Measurements from ENCODE around the gene SEC14L3. TPM values are rescaled to one million over a fixed set of nuclear protein-coding genes. Genes with fewer than 3 reads are reported as not detected.

Gene SEC14L3
- total and polyA plus RNA-seq, 2 of the 4 experiments (the other 2 are of a cell fraction) = not detected

GRCh38 chr22:30413001-30413400 lies 58.8 kb downstream of the SEC14L3 start:
- Histone ChIP-seq H3K4me3 (ENCODE audit: insufficient read depth, low read depth, low read length) (no peak overlapping the region), H3K4ac (ENCODE audit: low read depth, low read length) (no peak overlapping the region), H4K8ac (ENCODE audit: low read depth in 2 of 2, low read length in 2 of 2) (no peak overlapping the region), H2BK120ac (ENCODE audit: low read depth, low read length) (no peak overlapping the region), H3K27me3 (ENCODE audit: control insufficient read depth, insufficient read depth, low read length) (no peaks in the 10 kb centered on the region), H3K4me1 (ENCODE audit: control insufficient read depth, insufficient read depth, low read length) (peaks cover 8% of the 10 kb centered on the region), H3K14ac (replicated peaks; ENCODE audit: low read depth, low read length) (no peak overlapping the region), H3K79me1 (ENCODE audit: low read depth in 1 of 2, low read length in 2 of 2) (peaks cover 18 to 38% of the 10 kb centered on the region in 2 experiments), H3K56ac (ENCODE audit: extremely low read depth, insufficient read depth, low read length) (no peak overlapping the region), H3K4me2 (ENCODE audit: low read depth, low read length) (no peak overlapping the region), H4K5ac (ENCODE audit: low read depth, low read length) (no peak overlapping the region), H2BK5ac (ENCODE audit: low read depth, low read length, poor library complexity, severe bottlenecking) (no peak overlapping the region), H3K9me3 (ENCODE audit: control insufficient read depth, insufficient read depth, low read length) (no peaks in the 10 kb centered on the region), H3K9me1 (ENCODE audit: insufficient read depth, low read length) (peaks cover 11% of the 10 kb centered on the region), H3K23ac (ENCODE audit: low read depth, low read length) (no peak overlapping the region), H3K9ac (ENCODE audit: low read depth, low read length) (no peak overlapping the region), H3K18ac (ENCODE audit: low read depth, low read length) (no peak overlapping the region), H4K20me1 (ENCODE audit: insufficient read depth, low read length) (no peaks in the 10 kb centered on the region; the same call in 1 of the 2 replicates), H3K27ac (ENCODE audit: insufficient read depth, low read length) (no peak overlapping the region), H2AFZ (replicated peaks; ENCODE audit: low read length, poor library complexity) (no peak overlapping the region), H3K36me3 (ENCODE audit: control insufficient read depth, insufficient read depth, low read length) (peaks cover 58% of the 10 kb centered on the region), H4K91ac (ENCODE audit: insufficient read depth, low read depth, low read length) (no peak overlapping the region), H2BK15ac (ENCODE audit: low read depth, low read length) (no peak overlapping the region), H2BK20ac (ENCODE audit: low read depth, low read length) (no peak overlapping the region), H2AK9ac (replicated peaks; ENCODE audit: low read depth, low read length, poor library complexity) (no peak overlapping the region), H2AK5ac (ENCODE audit: low read depth, low read length) (no peak overlapping the region)
- TF ChIP-seq RAD21 (IDR thresholded peaks at IDR 0.05; ENCODE audit: low read length) (no peak), SMC3 (IDR thresholded peaks at IDR 0.05; ENCODE audit: low read depth, low read length) (no peak), BHLHE40 (IDR thresholded peaks at IDR 0.05; ENCODE audit: low read depth, low read length) (no peak), ELK1 (IDR thresholded peaks at IDR 0.05; ENCODE audit: borderline replicate concordance, low read depth, low read length) (no peak)
- TF ChIP-seq, protein P1, sequence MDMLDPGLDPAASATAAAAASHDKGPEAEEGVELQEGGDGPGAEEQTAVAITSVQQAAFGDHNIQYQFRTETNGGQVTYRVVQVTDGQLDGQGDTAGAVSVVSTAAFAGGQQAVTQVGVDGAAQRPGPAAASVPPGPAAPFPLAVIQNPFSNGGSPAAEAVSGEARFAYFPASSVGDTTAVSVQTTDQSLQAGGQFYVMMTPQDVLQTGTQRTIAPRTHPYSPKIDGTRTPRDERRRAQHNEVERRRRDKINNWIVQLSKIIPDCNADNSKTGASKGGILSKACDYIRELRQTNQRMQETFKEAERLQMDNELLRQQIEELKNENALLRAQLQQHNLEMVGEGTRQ (IDR thresholded peaks at IDR 0.05; ENCODE audit: low read depth, low read length) = no peak
- ATAC-seq (ENCODE audit: low read depth) (no peak), DNase-seq (no peak)
- intact Hi-C loops (cut with micrococcal nuclease) = no loop called here
- ChIA-PET POLR2A (ENCODE audit: unreplicated experiment) (interaction anchor here (0.6 kb wide), 1 partner anchor 38 kb away, joined by 3 read pairs; no protein-coding TSS in a partner anchor), CTCF (interaction anchor here (0.9 kb wide), 1 partner anchor 9 kb away, joined by 9 read pairs; no protein-coding TSS in a partner anchor)
- no TSS peak for BruUV-seq (replicated peaks)
- in situ Hi-C loops (cut with MboI; ENCODE audit: low sequenced_read_pairs) = no loop called here
- 79% methylated on average over 4 of the region's 4 CpGs; no CpG with 5 or more reads in 1 of the 2 experiments for WGBS, 2 experiments (ENCODE audit: extremely low coverage in 2 of 2, insufficient read length in 1 of 2)
- dilution Hi-C loops (cut with HindIII; ENCODE audit: low sequenced_read_pairs, unreplicated experiment) = no loop called here
